Peyer's patch (tissue), 4 donors: ENCODE data around the gene CAMSAP3.

Experiments used
- POLR2A ChIP-seq, 2 donors: fragments of 450-650 bp; IDR thresholded peaks; one replicate each; pipeline ENCODE4 v1.5.1; 2017; ENCODE audit warnings: antibody characterized with exemption in 2 of 2, mild to moderate bottlenecking in 2 of 2, moderate library complexity in 2 of 2
- TF ChIP-seq, protein P1 (sequence below), 6 experiments: fragments of 450-650 bp in 4 of 6; fragments of 200-600 bp in 2 of 6; sonication (generic) in 1 of 6; IDR thresholded peaks; one replicate each; pipeline ENCODE4 v1.5.1; 2017 to 2019; ENCODE audit warnings: antibody characterized with exemption in 6 of 6, mild to moderate bottlenecking in 3 of 6, moderate library complexity in 1 of 6

DNA sequence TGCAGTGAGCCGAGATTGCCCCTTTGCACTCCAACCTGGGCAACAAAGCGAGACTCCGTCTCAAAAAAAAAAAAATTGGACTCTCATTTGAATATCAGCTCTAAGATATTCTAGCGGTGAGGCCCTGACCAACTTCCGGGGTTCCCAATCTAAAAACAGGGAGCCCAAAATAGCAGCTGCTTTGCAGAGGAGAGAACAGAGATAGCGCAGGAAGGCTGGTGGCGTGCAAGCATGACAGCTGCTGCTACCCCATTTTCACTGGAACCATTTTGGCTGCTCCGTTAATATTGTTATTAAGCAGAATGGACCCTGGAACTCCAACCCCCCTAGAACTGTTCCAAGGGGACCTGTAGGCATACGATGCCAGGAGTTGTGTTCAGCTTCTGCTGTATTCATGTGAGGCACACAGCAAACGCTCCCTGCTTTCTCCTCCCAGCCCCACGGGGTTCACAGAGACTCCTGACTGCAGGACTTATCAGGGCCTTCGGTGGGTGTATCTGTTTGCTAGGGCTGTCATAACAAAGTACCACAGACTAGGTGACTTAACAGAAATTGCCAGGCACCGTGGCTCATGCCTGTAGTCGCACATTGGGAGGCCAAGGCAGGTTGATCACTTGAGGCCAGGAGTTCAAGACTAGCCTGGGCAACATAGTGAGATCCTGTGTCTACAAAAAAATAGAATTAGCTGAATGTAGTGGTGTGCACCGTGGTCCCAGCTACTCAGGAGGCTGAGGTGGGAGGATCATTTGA is 52.8 kb downstream of the CAMSAP3 start:
- TF ChIP-seq POLR2A (IDR thresholded peaks at IDR 0.05), result no peak
- TF ChIP-seq, protein P1, sequence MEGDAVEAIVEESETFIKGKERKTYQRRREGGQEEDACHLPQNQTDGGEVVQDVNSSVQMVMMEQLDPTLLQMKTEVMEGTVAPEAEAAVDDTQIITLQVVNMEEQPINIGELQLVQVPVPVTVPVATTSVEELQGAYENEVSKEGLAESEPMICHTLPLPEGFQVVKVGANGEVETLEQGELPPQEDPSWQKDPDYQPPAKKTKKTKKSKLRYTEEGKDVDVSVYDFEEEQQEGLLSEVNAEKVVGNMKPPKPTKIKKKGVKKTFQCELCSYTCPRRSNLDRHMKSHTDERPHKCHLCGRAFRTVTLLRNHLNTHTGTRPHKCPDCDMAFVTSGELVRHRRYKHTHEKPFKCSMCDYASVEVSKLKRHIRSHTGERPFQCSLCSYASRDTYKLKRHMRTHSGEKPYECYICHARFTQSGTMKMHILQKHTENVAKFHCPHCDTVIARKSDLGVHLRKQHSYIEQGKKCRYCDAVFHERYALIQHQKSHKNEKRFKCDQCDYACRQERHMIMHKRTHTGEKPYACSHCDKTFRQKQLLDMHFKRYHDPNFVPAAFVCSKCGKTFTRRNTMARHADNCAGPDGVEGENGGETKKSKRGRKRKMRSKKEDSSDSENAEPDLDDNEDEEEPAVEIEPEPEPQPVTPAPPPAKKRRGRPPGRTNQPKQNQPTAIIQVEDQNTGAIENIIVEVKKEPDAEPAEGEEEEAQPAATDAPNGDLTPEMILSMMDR (IDR thresholded peaks at IDR 0.05), result no peak
